Upper lobe of right lung (tissue), 1 donor: ENCODE measurements around the gene SCTR. TPM values are rescaled to one million over a fixed set of nuclear protein-coding genes. Genes with fewer than 3 reads are reported as not detected.

Experiments
- ATAC-seq: fragments of 200-7000 bp; cut with Tn5 transposase; one replicate; pipeline ENCODE4 v1.9.1; 2020; ENCODE audit warnings: mild to moderate bottlenecking, moderate library complexity
- DNase-seq: peaks from one replicate; pipeline ENCODE4 v3.0.0-alpha.2; 2020
- H3K27ac ChIP-seq: fragments of 200-600 bp; one replicate; pipeline ENCODE4 v1.8.0; 2022
- H3K27me3 ChIP-seq: fragments of 200-600 bp; one replicate; pipeline ENCODE4 v1.8.0; 2022; ENCODE audit warnings: mild to moderate bottlenecking
- H3K36me3 ChIP-seq: fragments of 200-600 bp; one replicate; pipeline ENCODE4 v1.8.0; 2022
- H3K4me1 ChIP-seq: fragments of 200-600 bp; one replicate; pipeline ENCODE4 v1.8.0; 2022
- H3K4me3 ChIP-seq: fragments of 200-600 bp; one replicate; pipeline ENCODE4 v1.8.0; 2022; ENCODE audit warnings: mild to moderate bottlenecking
- H3K9me3 ChIP-seq: fragments of 200-600 bp; one replicate; pipeline ENCODE4 v1.8.0; 2022
- intact Hi-C: fragments of 100-400 bp; cut with DNase I; formaldehyde crosslinking; loops from one replicate; pipeline ENCODE4 v1.11.0; 2022
- total RNA-seq: library from RNA; stranded (reverse); fragmentation: NEBNext Ultra II Directional; extraction: Animal tissue kit (Norgen Biotek cat#: 25700); gene quantifications from one replicate; pipeline ENCODE4 v1.2.1, GENCODE V29; 2021
- TF ChIP-seq, protein P1 (sequence below): fragments of 200-600 bp; IDR thresholded peaks from one replicate; pipeline ENCODE4 v1.8.0; 2022; ENCODE audit warnings: antibody characterized with exemption
- donor health status: DM: no; HTN: yes; CAD: no; lungs with severe emphysema.

Gene SCTR
- total RNA-seq, 1 donor from 2014 or later = 21.0 TPM

DNA sequence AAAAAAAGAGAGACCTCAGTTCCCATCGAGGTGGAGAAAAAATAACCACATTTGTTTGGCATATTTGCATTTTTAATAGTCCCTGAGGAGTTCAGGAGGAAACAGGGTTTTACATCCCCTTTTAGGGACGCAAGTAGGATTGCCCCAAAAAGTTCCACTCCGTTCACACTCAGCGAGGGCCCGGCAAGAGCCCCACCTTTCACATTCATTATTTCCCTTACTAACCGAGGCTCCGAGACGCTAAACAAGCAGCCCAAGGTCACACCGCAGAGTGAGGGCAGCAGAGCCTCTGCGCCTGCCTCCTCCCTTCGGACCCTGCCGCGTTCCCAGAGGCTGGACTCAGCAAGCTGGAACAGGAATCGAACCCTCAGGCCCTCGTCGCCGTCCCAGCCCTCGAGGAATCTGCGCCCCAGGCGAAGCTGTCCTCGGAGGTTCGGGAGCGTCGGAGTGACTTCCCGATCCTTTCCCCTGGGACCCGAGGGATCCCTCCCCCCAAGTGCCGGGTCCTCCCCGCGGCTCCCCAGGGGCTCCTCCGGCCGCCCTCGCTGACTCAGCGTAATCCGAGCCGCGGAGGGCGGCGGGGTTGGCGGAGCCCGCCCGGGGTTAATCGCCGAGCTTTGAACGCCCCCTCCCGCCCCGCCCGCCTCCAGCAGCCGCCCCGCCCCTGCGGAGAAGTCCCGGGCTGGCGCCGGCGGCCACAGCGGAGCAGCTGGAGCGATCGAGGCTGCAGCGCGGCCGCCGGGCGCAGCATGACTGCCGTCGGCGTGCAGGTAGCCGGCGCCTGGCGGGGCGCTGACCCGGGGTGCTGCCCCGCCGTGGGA lies 92.9 kb downstream of the SCTR start, which contains the start of gene TMEM37:
TMEM37 (plus strand) TSS at position 700 of the 821 bp plus-strand sequence; CDS start at position 750, 50 bp downstream.
- Histone ChIP-seq H3K27ac (peak within 1 kb of the TSS; percentile 84), H3K4me1 (peaks cover 65% of the 10 kb centered on the region), H3K9me3 (no peaks in the 10 kb centered on the region), H3K4me3 (peak within 1 kb of the TSS; percentile 70), H3K27me3 (no peaks in the 10 kb centered on the region), H3K36me3 (no peaks in the 10 kb centered on the region)
- TF ChIP-seq, protein P1, sequence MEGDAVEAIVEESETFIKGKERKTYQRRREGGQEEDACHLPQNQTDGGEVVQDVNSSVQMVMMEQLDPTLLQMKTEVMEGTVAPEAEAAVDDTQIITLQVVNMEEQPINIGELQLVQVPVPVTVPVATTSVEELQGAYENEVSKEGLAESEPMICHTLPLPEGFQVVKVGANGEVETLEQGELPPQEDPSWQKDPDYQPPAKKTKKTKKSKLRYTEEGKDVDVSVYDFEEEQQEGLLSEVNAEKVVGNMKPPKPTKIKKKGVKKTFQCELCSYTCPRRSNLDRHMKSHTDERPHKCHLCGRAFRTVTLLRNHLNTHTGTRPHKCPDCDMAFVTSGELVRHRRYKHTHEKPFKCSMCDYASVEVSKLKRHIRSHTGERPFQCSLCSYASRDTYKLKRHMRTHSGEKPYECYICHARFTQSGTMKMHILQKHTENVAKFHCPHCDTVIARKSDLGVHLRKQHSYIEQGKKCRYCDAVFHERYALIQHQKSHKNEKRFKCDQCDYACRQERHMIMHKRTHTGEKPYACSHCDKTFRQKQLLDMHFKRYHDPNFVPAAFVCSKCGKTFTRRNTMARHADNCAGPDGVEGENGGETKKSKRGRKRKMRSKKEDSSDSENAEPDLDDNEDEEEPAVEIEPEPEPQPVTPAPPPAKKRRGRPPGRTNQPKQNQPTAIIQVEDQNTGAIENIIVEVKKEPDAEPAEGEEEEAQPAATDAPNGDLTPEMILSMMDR = no peak
- intact Hi-C loops = no loop called here
- DNase-seq = peak; percentile 88
- peak; percentile 82 for ATAC-seq

DNA sequence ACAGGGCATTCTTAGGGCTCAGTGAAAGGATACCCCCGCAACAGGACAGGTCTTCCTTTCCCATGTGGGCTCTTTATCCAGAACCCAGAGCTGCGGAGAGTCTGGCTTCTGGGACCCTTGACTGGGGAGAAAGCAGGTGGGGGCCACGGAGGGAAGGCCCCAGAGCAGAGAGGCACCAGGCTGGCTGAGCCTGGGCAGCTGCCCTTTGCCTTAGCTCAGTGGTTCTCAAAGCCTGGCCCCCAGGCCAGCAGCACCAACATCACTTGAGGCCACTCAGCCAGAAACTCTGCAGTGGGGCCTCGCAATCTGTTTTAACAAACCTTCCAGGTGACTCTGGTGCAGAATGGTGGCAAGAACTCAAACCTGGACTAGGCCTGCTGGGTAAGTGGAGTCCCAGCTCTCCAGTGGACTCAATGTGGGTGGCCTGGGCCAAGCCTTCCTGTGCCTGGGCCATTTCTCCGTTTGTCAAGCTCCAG lies 94.2 kb downstream of the SCTR start:
- no peak overlapping the region for H3K4me3 ChIP-seq
- H3K36me3 ChIP-seq = no peaks in the 10 kb centered on the region
- no peaks in the 10 kb centered on the region for H3K9me3 ChIP-seq
- H3K4me1 ChIP-seq = peaks cover 72% of the 10 kb centered on the region
- intact Hi-C loops = no loop called here
- no peaks in the 10 kb centered on the region for H3K27me3 ChIP-seq
- H3K27ac ChIP-seq = no peak overlapping the region
- ATAC-seq (no peak), DNase-seq (no peak)
- TF ChIP-seq, protein P1 = no peak

DNA sequence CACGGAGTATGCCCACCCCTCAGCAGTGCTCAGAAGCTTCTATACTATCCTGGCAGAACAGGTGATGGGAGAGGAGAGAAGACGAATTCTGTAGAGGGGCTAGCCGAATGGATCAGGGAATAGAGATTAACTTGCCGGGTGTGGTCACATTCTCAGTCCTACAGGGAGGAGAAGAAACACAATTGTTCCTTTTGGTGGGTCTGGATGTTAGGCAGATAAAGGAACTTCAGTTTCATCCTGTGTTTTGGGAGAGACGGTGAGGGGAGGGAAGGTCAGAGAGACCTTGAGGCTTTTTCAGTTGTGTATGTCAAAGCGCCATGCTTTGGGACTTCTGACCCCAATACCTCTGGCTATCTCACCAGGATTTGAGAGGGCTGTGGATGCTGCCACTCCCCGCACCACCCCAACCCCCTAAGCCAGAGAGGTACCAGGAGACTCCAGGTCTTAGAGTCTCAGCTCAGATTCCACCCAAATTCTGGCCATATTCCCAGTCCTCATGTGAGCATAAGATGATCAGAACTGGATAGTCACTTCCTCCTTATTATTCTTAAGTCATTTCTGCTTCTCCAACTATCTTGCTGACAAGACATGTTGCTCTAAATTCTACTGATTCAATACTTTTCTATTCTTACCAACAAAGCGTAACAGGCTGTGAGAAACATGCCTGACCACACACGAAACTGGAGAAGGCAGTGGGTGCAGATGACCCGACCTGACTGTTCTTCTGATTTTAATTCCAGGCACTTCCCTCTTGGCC lies 94.9 kb downstream of the SCTR start:
- Histone ChIP-seq H3K27me3 (no peaks in the 10 kb centered on the region), H3K9me3 (no peaks in the 10 kb centered on the region), H3K4me3 (no peak overlapping the region), H3K27ac (no peak overlapping the region), H3K4me1 (peaks cover 66% of the 10 kb centered on the region), H3K36me3 (no peaks in the 10 kb centered on the region)
- DNase-seq (no peak), ATAC-seq (no peak)
- intact Hi-C loops = no loop called here
- TF ChIP-seq, protein P1 = no peak

DNA sequence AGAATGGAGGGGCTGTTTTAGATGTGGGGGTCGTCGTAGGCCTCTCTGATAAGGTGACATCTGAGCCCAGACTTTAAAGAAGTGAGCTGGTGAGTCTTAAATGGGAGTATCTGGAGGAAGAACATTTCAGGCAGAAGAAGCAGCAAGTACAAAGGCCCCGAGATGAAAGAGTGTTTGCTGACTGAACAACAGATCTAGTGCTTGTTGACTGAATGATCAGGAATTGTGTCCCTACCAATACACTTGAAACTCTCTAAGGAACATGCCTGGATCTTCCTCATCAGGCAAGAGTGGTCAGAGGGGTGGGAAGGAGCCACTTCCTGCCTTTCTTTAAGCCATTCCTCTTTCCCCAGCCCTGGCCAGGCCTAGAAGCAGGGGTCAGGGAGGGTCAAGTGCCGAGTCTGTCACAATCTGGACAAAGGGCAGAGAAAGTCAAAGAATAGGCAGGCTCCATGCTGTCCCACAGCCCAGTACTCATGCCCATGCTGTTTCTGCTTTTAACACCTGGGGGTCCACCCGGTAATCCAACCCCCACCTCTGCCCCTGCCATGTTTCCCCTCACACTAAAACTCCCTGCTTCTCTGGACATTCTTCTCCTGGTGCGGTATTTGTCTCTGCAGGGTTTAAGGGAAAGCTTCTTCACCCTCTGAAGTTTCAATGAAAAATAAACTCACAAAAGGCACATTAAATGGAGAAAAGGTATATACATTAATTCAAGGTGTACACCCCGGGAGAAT lies 95.6 kb downstream of the SCTR start:
- Histone ChIP-seq H3K36me3 (no peaks in the 10 kb centered on the region), H3K4me1 (peaks cover 58% of the 10 kb centered on the region), H3K9me3 (no peaks in the 10 kb centered on the region), H3K27me3 (no peaks in the 10 kb centered on the region), H3K4me3 (no peak overlapping the region), H3K27ac (no peak overlapping the region)
- ATAC-seq (peak; percentile 10), DNase-seq (no peak)
- TF ChIP-seq, protein P1 = no peak
- intact Hi-C loops = no loop called here

DNA sequence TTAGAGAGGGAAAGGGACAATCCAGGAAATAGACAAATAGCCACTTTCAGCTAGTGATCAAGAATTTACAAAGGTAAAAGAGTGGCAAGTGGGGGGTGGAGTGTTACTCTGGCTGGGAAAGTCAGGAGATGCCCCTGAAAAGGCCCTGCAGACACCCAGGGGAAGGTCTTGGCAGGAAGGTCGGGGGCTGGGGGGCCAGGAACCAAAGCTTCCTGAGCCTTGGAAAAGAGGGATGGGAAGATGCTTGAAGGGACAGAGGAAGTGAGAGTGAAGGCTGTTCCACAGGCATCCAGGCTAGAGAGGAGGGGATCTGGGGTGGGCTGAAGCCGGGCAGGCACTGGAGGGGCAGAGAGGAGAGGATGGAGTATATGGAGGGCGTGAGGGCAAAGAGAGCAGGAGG lies 96.5 kb downstream of the SCTR start:
- Histone ChIP-seq H3K36me3 (no peaks in the 10 kb centered on the region), H3K27ac (peak overlapping the region; percentile 72), H3K9me3 (no peaks in the 10 kb centered on the region), H3K27me3 (no peaks in the 10 kb centered on the region), H3K4me3 (no peak overlapping the region), H3K4me1 (peaks cover 49% of the 10 kb centered on the region)
- no peak for ATAC-seq
- intact Hi-C loops = no loop called here
- TF ChIP-seq, protein P1 = no peak
- no peak for DNase-seq
